GM12878 (cell line): ENCODE measurements around the gene LENG9.

Experiments used
- FOS ChIP-seq: IDR thresholded peaks from 3 replicates; pipeline ENCODE4 v1.6.1; 2011; ENCODE audit warnings: borderline replicate concordance; ENCODE audit not compliant: insufficient read length; ENCODE audit errors: extremely low read depth
- MYC ChIP-seq: IDR thresholded peaks from 2 replicates; pipeline ENCODE4 v1.6.1; 2011; ENCODE audit warnings: mild to moderate bottlenecking, low read length, moderate library complexity, inconsistent platforms; ENCODE audit not compliant: insufficient read depth, insufficient replicate concordance, insufficient read length, severe bottlenecking
- SP1 ChIP-seq: IDR thresholded peaks from one replicate; pipeline ENCODE4 v1.6.1; 2011; ENCODE audit warnings: low read depth, low read length
- ZNF384 ChIP-seq: IDR thresholded peaks from 2 replicates; pipeline ENCODE4 v1.6.1; 2012; ENCODE audit warnings: low read depth, mild to moderate bottlenecking, low read length, improper control_type of control experiment, borderline replicate concordance
- TF ChIP-seq, protein P1 (sequence below): IDR thresholded peaks from 2 replicates; pipeline ENCODE4 v1.6.1; 2012; ENCODE audit warnings: low read depth, low read length, improper control_type of control experiment

GRCh38 chr19:54415208-54415900 lies 48.2 kb downstream of the LENG9 start, which contains the start of gene TTYH1:
- TF ChIP-seq MYC (no peak), SP1 (no peak), FOS (no peak), ZNF384 (no peak)
- TF ChIP-seq, protein P1, sequence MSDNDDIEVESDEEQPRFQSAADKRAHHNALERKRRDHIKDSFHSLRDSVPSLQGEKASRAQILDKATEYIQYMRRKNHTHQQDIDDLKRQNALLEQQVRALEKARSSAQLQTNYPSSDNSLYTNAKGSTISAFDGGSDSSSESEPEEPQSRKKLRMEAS: no peak
